Measurements from ENCODE around the gene TBC1D2B. TPM values are rescaled to one million over a fixed set of nuclear protein-coding genes. Genes with fewer than 3 reads are reported as not detected.

The TBC1D2B gene
- total RNA-seq, 1 donor from 2014 or later = 63.3 TPM

DNA sequence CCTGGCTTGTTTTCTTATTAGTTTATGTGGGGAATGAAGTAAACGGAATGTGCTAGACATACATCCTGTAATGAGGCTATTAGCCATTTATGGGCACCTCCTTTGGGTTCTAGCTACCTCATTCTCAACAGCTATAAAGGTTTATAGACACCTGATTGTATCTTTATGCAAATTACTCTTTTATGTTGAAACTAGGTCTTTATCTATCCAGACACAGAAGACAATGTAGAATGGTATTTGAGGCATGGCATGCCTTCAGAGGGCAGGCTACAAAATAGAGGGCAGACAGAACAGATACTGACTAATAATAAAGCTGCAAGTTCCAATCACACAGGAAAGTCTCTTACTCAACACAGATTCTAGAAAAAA, 27.1 kb downstream of the TBC1D2B start:
- no peak overlapping the region for H3K27ac ChIP-seq
- H3K27me3 ChIP-seq = no peaks in the 10 kb centered on the region
- H3K4me1 ChIP-seq = peaks cover 6 to 19% of the 10 kb centered on the region in 2 donors
- no peaks in the 10 kb centered on the region for H3K9me3 ChIP-seq
- no peak for DNase-seq (ENCODE audit: low spot score in 2 of 2)
- TF ChIP-seq, protein P1, sequence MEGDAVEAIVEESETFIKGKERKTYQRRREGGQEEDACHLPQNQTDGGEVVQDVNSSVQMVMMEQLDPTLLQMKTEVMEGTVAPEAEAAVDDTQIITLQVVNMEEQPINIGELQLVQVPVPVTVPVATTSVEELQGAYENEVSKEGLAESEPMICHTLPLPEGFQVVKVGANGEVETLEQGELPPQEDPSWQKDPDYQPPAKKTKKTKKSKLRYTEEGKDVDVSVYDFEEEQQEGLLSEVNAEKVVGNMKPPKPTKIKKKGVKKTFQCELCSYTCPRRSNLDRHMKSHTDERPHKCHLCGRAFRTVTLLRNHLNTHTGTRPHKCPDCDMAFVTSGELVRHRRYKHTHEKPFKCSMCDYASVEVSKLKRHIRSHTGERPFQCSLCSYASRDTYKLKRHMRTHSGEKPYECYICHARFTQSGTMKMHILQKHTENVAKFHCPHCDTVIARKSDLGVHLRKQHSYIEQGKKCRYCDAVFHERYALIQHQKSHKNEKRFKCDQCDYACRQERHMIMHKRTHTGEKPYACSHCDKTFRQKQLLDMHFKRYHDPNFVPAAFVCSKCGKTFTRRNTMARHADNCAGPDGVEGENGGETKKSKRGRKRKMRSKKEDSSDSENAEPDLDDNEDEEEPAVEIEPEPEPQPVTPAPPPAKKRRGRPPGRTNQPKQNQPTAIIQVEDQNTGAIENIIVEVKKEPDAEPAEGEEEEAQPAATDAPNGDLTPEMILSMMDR (IDR thresholded peaks at IDR 0.05) = no peak
- H3K4me3 ChIP-seq = no peak overlapping the region
- intact Hi-C loops (cut with DNase I) = no loop called here
- H3K36me3 ChIP-seq = peaks cover 11 to 21% of the 10 kb centered on the region in 2 donors

DNA sequence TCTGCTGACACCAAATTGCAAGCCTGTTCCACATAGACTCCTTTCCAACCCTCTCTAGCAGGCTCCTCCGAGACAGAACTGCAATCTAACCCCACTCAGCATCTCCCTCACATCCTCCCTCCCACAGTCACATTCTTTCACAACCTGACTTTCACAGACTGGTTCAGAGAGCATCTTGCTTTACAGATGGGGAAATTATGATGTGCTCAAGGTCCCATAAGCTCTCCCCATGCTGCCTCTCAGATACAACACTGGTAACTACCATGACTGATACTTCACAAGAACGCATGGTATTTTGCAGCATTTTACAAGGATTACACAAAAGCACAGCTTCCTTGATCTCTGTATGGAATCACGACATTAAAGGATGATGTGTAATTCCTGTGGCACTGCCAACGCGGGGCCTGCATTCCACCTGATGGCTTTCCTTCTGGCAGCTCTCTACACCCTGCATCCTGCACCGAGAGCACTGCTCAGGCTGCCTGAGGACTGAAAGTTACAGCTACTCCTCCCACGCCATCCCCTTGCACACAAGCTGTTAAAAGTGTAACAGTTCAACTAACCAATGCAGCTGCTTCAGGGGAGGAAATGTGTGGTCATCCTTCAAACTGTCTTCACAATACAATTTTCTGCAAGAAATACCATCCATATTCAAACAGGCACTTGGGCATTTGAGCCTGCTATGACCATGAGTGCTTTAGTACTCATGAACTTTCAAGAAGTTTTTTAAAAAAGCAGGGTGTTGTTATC, 27.6 kb downstream of the TBC1D2B start:
- no peak for DNase-seq (ENCODE audit: low spot score in 2 of 2)
- TF ChIP-seq, protein P1 (IDR thresholded peaks at IDR 0.05) = no peak
- no peaks in the 10 kb centered on the region for H3K9me3 ChIP-seq
- H3K27me3 ChIP-seq = no peaks in the 10 kb centered on the region
- H3K4me1 ChIP-seq = peaks cover 6 to 18% of the 10 kb centered on the region in 2 donors
- no peak overlapping the region for H3K27ac ChIP-seq
- intact Hi-C loops (cut with DNase I) = no loop called here
- H3K4me3 ChIP-seq = no peak overlapping the region
- H3K36me3 ChIP-seq = peaks cover 11 to 23% of the 10 kb centered on the region in 2 donors

DNA sequence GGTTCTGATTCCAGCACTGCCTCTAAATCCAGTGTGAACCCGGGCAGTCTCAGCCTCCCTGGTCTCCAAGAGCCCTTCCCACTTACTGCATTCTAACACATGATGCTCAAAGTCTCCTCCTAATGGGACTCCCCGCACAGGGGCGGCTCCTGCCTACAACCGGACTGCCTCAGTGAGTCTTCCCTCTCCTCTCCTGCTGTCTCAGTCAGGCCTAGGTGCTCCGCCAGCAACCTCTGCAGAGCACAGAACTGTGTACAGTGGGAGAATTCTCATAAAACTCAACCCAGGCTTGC, 28.9 kb downstream of the TBC1D2B start:
- Histone ChIP-seq H3K4me3 (no peak overlapping the region), H3K4me1 (peaks cover 6 to 18% of the 10 kb centered on the region in 2 donors), H3K36me3 (peaks cover 17 to 32% of the 10 kb centered on the region in 2 donors), H3K9me3 (no peaks in the 10 kb centered on the region), H3K27ac (no peak overlapping the region), H3K27me3 (no peaks in the 10 kb centered on the region)
- intact Hi-C loops (cut with DNase I) = no loop called here
- TF ChIP-seq, protein P1 (IDR thresholded peaks at IDR 0.05) = no peak
- no peak for DNase-seq (ENCODE audit: low spot score in 2 of 2)

DNA sequence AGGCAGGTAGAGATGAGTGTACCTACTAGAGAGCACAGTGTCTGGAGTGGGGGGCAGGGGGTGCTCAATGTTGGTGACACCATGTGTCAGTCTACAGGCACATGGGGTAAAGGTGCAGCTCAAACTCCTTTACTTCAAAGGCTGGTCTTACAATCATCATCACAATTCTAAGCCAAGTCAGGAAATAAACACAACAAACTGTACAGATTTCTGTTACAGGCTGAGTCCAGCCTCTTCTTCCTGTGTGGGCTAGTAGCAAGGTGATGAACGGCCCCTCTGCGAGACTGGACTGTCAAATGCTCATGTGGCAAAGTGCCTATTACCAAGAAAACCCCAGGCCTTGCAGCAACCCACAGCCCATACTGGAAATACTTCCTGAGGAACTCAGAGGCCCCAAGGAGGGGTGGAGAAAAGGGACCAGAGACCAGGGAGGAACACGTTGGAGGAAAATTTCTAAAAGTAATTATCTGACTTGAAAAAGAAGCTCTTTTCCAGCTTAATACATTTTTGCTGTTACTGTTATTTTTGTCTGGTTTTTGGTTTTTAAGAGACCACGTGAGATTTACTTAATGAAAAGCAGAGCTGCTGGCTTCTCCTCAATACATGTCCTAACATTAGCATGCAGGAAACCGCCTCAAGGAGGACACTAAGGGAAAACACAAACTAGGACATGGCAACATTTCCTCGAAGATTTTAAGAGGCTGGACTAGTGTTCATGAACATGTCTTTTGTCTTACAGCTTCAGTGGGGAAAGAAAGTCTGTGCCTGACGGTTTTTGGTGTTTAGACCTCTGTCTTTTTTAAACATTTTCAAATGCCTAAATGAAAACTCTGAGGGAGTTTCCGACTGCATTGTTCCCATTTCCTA, 29.5 kb downstream of the TBC1D2B start:
- Histone ChIP-seq H3K36me3 (peaks cover 17 to 32% of the 10 kb centered on the region in 2 donors), H3K9me3 (no peaks in the 10 kb centered on the region), H3K4me1 (peaks cover 6 to 18% of the 10 kb centered on the region in 2 donors), H3K27ac (no peak overlapping the region), H3K27me3 (no peaks in the 10 kb centered on the region), H3K4me3 (no peak overlapping the region)
- TF ChIP-seq, protein P1 (IDR thresholded peaks at IDR 0.05) = no peak
- intact Hi-C loops (cut with DNase I) = no loop called here
- no peak for DNase-seq (ENCODE audit: low spot score in 2 of 2)

DNA sequence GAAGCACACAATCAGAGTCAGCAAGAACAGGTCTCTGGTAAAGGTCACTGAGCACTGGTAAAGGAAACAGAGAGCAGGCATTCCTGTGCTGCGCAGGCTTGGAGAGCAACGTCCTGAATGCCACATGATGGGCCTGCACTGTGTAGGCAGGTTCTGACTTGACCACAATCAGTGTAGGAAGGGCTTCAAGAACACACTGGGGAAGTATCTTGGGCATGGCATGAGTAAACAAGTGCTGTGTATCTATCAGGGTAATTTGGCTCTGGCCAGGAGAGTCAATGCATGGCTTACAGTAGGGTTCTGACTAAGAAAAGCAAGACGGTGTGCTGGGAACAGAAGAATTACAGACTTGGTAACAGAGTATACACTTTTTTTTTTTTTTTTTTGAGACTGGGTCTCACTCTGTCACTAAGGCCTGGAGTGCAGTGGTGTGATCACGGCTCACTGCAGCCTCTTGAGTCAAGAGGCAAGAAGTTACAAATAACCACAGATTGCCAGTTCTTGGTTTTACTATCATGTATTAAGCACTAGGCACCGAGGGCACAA, 30.6 kb downstream of the TBC1D2B start:
- H3K4me1 ChIP-seq = peaks cover 2 to 14% of the 10 kb centered on the region in 2 donors
- intact Hi-C loops (cut with DNase I) = no loop called here

More for the DNA sequence above, 30.6 kb downstream of the TBC1D2B start:
- no peak overlapping the region for H3K4me3 ChIP-seq
- no peak overlapping the region for H3K27ac ChIP-seq
- H3K9me3 ChIP-seq = no peaks in the 10 kb centered on the region
- H3K27me3 ChIP-seq = no peaks in the 10 kb centered on the region
- no peak for DNase-seq (ENCODE audit: low spot score in 2 of 2)
- TF ChIP-seq, protein P1 (IDR thresholded peaks at IDR 0.05) = no peak
- H3K36me3 ChIP-seq = peaks cover 16 to 41% of the 10 kb centered on the region in 2 donors

All from ascending aorta (tissue), 2 donors.